Activated T-cell treated with anti-CD3 and anti-CD28 coated beads for 48 hours (primary cell): ENCODE measurements around the gene TAS2R40.
A peak's percentile ranks its signal among the peaks of the same experiment; 100 is the strongest.

Experiments
- DNase-seq: peaks from one replicate; pipeline ENCODE4 v3.0.0-alpha.2; 2020; ENCODE audit warnings: low read depth

Gene TAS2R40

DNA sequence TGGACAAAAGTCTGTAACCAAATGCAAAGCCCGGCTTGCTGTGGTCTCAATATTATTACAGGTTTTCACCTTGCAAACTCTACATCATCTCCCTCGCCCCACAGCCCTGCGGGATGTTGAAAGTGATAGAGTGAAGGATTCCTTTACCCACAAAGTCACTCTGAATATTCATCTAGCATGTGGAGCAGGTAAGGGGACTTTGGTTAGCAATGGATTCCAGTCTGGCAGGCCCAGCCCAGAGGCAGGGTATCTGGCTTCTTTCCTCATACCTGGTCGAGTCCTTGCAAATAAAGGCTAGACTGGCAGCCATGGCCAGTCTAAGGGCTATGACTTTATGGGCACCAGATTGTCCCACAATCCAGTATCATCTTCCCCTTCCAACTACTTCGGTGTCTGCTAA lies 3.2 kb downstream of the TAS2R40 start:
- DNase-seq: no peak

DNA sequence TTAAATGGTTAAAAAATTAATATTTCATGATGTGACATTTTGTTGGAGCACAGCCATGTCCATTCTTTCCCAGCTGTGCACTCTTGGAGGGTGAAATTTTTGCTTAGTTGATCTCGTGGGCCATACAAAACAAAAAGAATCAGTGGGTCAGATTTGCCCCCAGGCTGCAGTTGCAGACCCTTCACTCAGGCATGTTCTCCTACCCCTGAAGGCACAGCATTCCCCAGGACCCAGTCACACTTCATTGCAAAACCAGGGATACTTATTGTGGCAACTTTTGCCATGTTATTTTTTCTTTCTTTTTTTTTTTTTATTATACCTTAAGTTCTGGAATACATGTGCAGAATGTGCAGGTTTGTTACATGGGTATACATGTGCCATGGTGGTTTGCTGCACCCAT lies 6.0 kb downstream of the TAS2R40 start:
- DNase-seq: no peak

DNA sequence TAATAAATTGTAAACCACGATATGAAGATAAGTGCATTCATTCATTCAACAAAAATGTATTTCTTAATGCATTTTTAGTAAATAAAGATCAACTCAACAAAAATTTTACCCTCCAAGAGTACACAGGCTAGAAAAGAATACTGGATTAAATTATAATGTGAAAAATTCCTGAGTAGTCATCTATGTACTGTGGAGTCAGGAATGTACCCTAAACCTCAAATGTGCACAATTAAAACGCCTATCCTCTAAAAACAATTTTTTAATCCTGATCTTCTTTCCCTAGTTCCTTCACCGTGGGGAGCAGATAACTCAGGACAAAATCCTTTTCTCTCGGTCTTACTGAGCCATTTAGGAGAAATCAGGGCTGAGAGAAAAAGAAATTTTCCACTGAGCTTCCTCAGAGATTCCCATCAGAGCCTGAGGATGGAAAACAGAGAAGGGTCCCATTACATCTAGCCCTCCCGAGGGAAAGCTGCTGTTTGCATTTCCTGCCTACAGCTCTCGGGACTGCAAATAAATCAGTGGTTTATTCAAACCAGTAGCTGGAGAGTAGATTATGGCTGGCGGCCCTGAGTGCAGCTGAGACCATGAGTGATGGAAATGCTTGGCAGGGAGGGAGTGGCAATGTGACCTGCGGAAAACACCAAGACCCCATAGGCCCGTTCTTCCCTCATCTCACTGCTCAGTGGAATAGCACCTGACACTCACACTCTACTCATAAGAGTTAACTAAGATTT lies 7.4 kb downstream of the TAS2R40 start:
- DNase-seq: no peak

DNA sequence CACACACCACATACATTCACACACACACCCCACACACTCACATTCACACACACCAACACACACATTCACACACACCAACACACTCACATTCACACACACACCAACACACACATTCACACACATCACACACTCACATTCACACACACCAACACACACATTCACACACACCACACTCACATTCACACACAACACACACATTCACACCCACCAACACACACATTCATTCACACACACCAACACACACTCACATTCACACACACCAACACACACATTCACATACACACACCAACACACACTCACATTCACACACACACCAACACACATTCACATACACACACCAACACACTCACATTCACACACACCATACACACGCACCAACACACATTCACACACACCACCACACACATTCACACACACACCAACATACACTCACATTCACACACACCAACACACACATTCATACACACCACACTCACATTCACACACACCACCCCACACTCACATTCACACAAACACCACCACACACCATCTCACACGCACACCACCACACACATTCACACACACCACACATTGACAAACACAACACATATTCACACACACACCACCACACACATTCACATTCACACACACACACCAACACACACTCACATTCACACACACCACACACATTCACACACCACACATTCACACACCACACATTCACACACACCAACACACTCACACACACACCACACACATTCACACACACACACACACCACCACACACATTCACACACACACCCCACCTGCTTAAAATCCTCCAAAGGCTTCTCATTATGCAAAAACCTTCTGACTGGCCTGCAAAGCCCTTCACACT lies 9.0 kb downstream of the TAS2R40 start:
- no peak for DNase-seq

DNA sequence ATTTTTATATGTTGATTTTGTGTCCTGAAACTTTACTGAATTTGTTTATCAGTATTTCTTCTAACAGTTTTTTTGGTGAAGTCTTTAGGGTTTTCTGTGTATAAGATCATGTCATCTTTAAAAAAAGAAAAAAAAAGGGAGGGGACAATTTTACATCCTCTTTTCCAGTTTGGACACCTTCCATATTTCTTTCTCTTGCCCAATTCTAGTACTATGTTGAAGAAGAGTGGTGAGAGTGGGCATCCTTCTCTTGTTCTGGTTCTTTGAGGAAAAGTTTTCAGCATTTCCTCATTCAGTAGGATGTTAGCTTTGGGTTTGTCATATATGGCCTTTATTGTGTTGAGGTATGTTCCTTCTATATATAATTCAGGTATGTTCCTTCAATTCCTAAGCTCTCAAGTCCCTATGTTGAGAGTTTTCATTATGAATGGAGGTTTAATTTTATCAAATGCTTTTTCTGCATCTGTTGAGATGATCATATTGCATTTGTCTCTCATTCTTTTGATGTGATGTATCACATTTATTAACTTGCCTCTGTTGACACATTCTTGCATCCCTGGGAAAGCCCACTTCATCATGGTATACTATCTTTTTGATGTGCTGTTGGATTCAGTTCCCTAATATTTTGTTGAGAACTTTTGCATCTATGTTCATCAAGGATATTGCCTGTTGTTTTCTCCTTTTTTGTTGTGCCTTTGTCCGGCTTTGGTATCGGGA lies 12.1 kb downstream of the TAS2R40 start:
- DNase-seq: no peak

DNA sequence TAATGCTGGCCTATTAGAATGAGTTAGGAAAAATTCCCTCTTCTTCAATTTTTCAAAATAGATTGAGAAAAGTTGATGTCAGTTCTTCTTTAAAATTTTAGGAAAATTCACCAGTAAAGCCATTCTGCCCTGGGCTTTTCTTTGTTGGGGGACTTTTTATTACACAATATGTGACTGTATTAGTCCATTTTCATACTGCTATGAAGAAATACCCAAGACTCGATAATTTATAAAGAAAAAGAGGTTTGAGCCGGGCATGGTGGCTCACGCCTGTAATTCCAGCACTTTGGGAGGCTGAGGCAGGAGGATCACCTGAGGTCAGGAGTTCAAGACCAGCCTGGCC lies 12.7 kb downstream of the TAS2R40 start:
- no peak for DNase-seq

DNA sequence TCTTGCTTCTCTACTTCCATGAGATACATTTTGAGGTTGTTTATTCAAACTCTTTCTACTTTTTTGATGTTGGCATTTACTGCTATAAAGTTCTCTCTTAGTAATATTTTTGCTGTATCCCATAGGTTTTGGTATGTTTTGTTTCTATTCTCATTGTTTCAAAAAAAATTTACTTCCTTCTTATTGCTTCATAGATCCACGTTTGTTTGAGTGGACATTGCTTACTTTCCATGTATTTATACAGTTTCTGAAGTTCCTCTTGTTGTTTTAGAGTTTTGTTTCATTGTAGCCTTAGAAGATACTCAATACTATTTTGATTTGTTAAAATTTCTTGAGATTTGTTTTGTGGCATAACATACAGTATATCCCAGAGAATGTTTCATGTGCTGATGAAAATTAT lies 13.7 kb downstream of the TAS2R40 start:
- DNase-seq: no peak

DNA sequence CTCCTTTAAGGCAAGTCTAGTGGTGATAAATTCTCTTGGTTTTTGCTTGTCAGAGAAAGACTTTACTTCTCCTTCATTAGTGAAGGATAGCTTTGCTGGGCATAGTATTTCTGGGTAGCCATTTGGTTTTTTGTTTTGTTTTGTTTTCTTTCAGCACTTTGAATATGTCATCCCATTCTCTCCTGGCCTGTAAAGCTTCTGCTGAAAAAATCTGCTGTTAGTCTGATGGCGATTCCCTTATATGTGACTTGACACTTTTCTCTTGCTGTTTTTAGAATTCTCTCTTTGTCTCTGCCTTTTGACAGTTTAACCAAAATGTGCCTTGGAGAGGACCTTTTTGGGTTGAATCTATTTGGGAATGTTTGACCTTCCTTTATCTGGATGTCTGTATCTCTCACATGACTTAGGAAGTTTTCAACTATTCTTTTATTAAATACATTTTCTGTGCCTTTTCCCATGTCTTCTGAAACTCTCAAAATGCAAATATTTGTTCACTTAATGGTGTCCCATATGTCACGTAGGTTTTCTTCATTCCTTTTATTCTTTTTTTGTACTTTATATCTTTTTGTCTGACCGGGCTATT lies 14.7 kb downstream of the TAS2R40 start:
- DNase-seq: no peak

DNA sequence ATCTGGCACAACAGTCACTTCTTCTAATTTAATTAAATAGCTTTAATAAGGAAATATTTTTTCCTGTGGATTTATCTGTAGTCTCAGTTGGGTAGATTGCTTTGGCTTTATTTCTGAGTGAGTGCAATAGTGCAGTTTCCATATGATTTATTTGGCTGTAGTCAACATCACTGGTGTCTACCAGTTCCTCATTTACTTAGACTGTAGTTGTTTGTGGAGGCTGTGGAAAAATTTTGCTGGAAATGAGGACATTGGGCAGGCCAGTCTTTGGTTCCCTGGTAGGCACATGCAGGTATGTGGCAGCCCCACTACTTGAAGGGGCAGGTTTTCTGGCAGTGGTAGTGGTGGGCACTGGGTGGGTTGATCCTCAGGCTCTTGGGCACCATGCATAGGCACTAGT lies 15.5 kb downstream of the TAS2R40 start:
- no peak for DNase-seq

DNA sequence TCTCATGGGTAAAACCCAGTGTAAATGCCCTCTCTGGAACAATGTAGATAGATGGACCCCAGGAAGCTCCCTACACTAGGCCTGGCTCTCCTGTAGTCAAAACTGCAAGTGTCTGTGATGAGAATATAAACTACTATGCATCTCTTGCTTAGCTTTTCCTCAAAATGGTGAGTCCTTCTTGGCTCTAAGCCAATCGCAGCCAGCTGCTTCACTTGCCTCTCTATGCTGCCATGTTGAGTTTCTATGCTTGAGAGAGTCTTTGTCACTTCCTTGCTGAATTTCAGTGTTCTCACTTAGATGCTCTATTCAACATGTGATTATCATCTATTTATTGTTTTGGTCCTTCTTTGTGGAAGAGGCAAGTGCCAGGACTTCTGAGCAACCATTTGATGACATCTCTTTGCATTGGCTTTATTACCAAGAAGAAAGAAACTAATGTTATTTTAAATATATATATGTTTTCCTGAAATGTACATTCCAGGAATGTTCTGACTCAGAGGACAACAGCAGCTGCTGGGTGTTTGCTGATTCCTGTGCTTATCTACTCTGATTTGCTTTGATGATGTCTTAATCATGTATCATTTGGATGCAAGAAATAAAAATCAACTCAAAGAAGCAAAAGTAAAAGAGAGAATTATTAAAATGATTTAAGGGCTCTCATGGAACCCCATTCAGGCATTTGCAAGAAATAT lies 16.6 kb downstream of the TAS2R40 start:
- no peak for DNase-seq

DNA sequence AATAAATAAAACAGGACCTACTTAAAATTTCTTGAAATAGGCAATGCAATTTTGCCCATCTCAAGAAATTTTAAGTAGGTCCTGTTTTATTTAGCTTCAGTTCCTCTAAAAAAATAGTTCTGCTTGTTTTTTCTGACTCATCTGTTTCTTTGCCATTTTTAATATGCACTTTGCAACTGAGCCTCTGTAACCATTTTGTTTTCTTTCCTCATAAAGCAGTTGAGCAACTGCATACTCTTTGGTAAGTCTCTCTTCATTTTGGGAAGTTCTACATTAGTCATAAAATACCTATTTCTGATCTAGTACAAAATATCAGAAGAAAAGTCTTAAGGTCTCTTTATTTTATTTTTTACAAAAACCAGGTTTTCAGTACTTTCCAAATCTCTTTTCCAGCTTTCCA lies 18.0 kb downstream of the TAS2R40 start:
- DNase-seq: no peak

DNA sequence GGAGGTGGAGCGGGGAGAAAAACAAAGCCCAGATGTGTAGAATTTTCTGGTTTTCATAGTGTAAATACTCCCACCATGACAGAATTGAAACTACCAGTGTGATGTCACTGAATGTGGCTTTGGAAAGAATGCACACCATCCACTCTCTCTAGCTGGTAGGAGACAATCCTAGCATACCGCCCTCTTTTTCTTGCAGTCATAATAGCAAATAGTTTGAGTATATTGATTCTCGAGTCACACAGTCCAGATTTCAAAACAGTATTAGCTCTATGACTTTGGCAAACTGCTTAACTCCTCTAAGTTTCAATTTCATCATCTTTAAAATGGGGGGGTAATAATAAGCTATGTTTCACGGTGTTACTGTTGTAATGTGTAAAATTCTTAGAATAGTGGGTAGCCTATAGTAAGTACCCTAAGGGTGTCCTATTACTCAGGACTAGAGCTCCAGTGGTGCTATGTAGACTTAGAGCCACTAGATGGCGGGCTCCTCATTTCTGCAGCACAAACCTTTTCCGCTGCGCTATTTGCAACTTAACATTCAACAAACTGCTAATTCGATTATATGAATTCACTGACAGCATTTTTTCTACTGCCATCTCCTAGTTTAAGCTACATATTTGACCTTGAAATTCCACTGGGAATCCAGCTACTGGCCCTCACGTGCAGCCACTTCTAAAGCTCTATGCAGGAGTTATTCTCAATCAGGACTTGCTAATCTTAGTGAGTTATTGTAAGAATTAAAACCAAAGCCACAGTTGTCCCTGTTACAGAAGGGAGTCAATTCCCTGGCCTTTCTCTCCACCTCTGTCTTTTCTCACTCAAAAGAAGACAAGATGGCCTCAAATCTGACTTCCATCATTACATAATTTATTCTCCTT lies 18.7 kb downstream of the TAS2R40 start:
- DNase-seq: peak; percentile 47

DNA sequence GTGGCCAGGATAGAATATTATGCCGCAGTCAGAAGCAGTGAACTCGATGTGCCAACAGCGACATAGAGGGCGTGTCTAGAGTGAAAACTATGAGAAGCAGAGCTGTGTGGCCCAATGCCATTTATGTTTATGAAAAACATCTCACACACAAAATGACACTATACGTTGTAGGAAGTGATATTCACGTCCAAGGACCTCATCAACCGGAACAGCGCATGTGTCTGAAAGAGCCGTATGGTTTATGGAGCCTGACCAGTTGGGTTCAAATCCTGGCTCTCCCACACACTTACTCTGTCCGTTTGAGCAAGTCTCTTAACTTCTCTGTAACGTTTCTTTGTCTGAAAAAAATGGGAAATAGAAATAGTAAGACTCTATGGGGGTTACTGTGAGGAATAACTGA lies 20.5 kb downstream of the TAS2R40 start:
- DNase-seq: no peak

DNA sequence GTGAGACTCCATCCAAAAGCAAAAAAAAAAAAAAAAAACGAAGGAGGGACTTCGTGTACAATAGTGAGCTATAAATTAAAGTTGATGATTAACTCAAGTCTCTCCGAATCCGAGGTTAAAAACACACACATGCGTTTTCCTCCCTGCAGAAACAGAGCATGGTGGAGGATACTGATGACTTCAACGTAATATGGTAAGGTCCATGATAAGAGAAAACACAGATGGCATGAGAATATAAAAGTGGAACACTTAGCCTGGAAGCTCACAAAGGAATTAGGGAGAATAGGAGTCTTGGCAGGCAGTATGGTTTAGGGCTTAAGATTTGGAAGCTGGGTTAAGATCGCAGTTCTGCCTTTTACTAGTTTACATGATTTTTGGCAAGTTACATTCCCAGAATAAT lies 21.3 kb downstream of the TAS2R40 start:
- no peak for DNase-seq

DNA sequence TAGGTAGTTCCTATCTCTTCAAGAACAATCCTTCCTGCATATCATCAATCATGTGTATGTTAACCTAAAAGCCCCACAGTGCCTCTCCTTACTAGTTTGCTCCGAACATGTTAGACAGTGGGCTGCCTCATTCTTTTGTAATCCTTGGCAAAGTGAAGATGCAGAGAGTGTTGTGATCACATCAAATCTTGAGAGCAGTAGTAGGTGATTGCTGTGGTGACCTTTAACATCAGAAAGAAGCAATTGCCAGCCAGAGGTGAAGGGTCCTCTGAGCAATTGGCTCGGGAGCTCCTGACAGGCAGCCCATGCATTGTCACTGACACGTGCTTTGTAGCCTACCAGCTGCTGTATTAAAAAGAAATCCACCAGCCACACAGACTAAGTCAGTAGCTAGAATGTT lies 21.8 kb downstream of the TAS2R40 start:
- no peak for DNase-seq

DNA sequence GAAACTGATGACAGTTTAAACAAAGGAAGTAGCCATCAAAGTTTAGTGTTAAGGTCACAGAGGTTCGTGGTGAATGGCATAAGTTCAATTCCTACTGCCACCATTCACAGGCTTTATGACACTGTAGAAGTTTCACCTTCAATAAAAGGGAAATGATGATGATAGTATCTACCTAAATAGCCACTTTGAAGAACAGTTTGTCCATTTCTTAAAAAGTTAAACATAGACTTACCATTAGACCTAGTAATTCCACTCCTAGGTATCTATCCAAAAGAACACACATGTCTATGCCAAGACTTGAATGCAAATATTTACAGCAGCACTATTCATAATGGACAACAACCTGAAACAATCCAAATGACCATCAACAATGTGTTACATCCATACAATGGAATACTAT lies 22.5 kb downstream of the TAS2R40 start:
- DNase-seq: no peak

DNA sequence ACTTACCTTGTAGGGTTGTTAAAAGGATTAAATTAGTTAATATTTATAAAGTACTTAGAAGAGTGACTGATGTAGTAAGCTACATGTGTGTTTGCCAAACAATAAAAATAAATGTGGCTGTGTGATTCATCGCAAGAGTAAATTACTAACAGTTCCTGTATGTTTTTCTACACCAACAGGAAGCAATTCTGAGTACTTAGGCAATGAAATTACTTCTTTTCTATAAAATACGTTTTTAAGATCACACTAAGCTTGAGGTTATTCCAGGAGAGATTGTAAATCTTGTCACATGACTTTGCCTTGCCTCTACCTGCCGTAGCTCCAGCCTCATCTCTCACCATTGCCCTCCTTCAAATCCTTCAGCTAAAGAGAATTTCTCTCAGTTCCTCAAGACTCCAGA lies 23.3 kb downstream of the TAS2R40 start:
- DNase-seq: no peak

DNA sequence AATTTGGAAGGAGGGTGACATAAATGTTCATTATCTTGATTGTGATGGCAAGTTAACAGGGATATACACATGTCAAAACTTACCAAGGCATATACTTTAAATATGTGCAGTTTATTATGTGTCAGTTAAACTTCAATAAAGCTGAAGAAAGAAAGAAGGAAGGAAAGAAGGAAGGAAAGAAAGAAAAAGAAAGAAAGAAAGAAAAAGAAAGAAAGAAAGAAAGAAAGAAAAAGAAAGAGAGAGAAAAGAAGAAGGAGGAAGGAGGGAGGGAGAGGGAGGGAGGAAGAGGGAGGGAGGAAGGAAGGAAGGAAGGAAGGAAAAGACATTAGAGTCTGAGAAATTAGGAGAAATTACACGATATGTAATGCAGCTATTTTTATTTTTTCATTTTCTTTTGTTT lies 25.5 kb downstream of the TAS2R40 start:
- DNase-seq: no peak

DNA sequence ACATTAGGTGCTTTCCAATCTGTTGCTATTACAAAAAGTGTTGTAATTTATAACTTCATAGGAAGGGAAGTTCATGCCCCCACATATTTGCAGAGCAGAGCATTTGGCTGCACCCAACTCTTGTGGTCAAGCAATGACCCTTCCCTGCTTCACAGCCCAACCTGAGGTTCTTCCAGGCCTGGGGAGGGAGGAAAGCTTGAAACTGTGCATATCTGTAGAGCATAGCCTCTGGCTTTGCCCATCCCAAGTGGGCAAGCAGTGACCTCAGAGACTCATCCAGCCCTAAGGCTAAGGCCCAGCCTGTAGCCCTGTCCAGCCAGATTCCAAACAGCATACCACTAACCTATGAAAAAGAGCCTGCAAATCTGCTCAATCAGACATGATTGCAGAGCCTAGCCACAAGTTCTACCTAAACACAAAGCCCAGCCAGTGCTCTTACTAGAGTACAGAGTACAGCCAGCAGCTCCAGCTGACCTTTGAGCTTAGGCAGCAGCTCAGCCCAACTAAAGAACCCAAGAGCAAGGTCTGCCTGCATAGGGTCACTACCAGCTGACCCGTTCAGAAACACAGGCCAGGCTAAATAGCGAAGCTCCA lies 27.0 kb downstream of the TAS2R40 start:
- DNase-seq: no peak

DNA sequence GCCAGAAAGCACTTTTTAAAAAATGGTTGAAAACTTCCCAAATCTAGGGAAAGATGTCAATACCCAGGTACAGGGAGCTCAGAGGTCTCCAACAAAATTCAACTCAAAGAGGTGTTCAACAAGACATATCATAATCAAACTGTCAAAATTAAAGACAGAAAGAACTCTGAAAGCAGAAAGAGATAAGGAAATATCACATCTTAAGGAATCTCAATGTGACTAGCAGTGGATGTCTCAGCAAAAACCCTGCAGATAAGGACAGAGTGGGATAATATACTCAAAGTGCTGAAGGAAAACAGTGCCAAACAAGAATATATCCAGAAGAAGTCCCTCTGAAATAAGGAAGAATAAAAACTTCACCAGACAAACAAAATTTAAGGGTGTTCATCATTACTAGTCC lies 28.4 kb downstream of the TAS2R40 start:
- DNase-seq: no peak

DNA sequence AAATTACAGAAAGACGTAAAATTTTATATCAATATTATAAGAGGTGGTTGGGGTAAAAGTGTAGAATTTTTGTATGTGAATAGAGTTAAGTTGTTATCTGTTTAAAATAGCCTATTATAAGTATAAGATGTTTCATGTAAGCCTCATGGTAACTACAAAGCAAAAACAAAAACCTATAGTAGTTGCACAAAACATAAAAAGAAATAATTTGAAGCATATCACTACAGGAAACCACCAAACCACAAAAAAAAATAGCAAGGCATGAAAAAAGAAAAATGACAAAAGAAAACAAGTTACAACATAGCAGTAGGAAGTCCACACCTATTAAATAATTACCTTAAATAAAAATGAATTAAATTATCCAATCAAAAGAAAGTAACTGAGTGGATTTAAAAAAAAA lies 29.0 kb downstream of the TAS2R40 start:
- DNase-seq: no peak
